ENCODE data around the gene LRIG1. TPM values are rescaled to one million over a fixed set of nuclear protein-coding genes. Genes with fewer than 3 reads are reported as not detected.

The LRIG1 gene
- total and polyA plus RNA-seq, 10 of the 15 experiments (the other 5 are each of a cell fraction or from before 2014, with no cell fraction given) = 0.84 to 16.4 (median 8.1) TPM

DNA sequence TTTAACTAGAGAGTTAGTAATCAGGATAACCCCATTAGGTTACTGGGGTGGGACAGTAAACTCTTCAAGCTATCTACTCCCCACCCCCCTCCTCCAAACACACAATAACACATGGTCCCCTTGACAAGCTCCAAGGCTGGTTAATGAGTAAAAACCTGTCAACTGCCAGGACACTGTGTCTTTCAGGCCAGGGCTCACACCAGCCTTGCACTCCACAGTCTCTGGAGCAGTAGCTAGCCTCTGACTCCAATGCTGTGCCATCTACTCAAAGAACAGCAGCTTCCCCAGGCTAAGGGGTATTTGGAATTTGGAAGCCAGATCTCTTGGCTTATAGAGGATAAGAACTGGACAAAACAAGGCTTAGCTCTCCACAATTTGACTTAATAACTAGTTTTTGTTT, 115.8 kb downstream of the LRIG1 start (continued):
- TF ChIP-seq, protein P1, sequence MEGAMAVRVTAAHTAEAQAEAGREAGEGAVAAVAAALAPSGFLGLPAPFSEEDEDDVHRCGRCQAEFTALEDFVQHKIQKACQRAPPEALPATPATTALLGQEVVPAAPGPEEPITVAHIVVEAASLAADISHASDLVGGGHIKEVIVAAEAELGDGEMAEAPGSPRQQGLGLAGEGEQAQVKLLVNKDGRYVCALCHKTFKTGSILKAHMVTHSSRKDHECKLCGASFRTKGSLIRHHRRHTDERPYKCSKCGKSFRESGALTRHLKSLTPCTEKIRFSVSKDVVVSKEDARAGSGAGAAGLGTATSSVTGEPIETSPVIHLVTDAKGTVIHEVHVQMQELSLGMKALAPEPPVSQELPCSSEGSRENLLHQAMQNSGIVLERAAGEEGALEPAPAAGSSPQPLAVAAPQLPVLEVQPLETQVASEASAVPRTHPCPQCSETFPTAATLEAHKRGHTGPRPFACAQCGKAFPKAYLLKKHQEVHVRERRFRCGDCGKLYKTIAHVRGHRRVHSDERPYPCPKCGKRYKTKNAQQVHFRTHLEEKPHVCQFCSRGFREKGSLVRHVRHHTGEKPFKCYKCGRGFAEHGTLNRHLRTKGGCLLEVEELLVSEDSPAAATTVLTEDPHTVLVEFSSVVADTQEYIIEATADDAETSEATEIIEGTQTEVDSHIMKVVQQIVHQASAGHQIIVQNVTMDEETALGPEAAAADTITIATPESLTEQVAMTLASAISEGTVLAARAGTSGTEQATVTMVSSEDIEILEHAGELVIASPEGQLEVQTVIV (IDR thresholded peaks at IDR 0.05; ENCODE audit: borderline replicate concordance, partially characterized antibody) = no peak
- TF ChIP-seq ZBED1 (IDR thresholded peaks at IDR 0.05; ENCODE audit: borderline replicate concordance) = no peak
- TF ChIP-seq TCF3 (IDR thresholded peaks at IDR 0.05; ENCODE audit: borderline replicate concordance, insufficient read depth, low read depth, low read length) = no peak
- no peak for TF ChIP-seq RELA (IDR thresholded peaks at IDR 0.05; ENCODE audit: borderline replicate concordance, partially characterized antibody)
- TF ChIP-seq RFX5 (IDR thresholded peaks at IDR 0.05; ENCODE audit: low read depth, low read length) = no peak
- no peak for TF ChIP-seq SPI1 (IDR thresholded peaks at IDR 0.05; ENCODE audit: borderline replicate concordance, insufficient read depth, low read depth, low read length)

DNA sequence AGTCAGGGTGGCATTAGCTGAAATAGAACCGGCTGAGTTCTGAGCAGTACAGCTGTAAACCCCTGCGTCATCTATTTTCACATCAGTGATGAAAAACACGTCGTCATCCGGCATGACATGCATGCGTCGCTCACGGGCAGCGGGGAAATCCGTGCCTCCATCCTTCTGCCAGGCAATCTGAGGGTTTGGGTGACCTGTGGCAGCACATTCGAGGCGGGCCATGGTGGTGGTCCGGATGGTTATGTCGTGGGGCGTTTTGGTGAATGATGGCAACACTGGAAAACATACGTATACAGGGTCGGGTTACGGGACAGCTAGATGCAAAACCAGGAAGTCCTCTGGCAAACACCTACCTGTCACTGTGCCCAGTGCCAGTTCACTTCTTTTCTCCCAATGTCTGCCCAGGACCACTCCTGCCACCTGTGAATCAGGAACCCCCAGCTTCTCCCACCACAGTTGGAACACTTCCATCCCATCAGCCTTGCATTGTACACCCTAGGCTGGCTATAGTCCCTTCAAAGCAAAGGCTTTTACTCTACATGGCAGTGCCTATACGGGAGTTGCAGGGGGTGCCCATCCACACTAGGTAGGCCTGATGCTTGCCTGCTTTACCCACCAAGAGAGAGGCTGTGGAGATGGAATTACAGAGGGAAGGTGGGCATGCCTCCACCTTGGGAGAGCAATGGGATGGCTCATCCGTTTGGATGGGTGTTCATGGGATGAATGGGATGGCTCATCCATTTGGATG, 116.7 kb downstream of the LRIG1 start:
- Histone ChIP-seq H3K9me3 (replicated peaks; ENCODE audit: control insufficient read depth, insufficient read depth, low read length) (peaks cover 7% of the 10 kb centered on the region; the same call in 2 of the 3 replicates), H3K79me2 (ENCODE audit: control insufficient read depth, insufficient read depth, low read length) (no peaks in the 10 kb centered on the region), H2AFZ (ENCODE audit: control insufficient read depth, low read depth, low read length) (no peak overlapping the region), H3K4me3 (no peak overlapping the region), H3K27me3 (replicated peaks in 1 of 2; ENCODE audit: control insufficient read depth in 2 of 2, insufficient read depth in 2 of 2, low read length in 1 of 2) (no peaks in the 10 kb centered on the region), H3K27ac (ENCODE audit: control insufficient read depth, insufficient read depth) (no peak overlapping the region), H3K36me3 (ENCODE audit: control insufficient read depth in 2 of 2, insufficient read depth in 2 of 2, low read length in 1 of 2) (peaks cover 0 to 20% of the 10 kb centered on the region in 2 experiments; a peak in 3 of 4 replicates), H3K4me1 (ENCODE audit: control insufficient read depth, insufficient read depth, low read length) (peaks cover 21% of the 10 kb centered on the region), H3K9ac (ENCODE audit: control insufficient read depth, insufficient read depth, low read length) (no peak overlapping the region), H4K20me1 (ENCODE audit: control insufficient read depth, insufficient read depth) (no peaks in the 10 kb centered on the region), H3K4me2 (ENCODE audit: control insufficient read depth, insufficient read depth) (no peak overlapping the region)
- TF ChIP-seq STAT1 (conservative IDR thresholded peaks at IDR 0.05) = no peak
- no peak for TF ChIP-seq KAT2A (conservative IDR thresholded peaks at IDR 0.05; ENCODE audit: control insufficient read depth, low read depth, low read length)
- TF ChIP-seq, protein P2, sequence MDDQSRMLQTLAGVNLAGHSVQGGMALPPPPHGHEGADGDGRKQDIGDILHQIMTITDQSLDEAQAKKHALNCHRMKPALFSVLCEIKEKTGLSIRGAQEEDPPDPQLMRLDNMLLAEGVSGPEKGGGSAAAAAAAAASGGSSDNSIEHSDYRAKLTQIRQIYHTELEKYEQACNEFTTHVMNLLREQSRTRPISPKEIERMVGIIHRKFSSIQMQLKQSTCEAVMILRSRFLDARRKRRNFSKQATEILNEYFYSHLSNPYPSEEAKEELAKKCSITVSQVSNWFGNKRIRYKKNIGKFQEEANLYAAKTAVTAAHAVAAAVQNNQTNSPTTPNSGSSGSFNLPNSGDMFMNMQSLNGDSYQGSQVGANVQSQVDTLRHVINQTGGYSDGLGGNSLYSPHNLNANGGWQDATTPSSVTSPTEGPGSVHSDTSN (IDR thresholded peaks at IDR 0.05; ENCODE audit: insufficient replicate concordance, low read depth, low read length) = no peak
- TF ChIP-seq MTA3 (IDR thresholded peaks at IDR 0.05; ENCODE audit: borderline replicate concordance, low read length) = no peak
- ATAC-seq (no peak), DNase-seq (ENCODE audit: low read depth, low spot score) (no peak), FAIRE-seq (no peak)
- intact Hi-C loops (cut with micrococcal nuclease; ENCODE audit: unreplicated experiment) = no loop called here
- in situ Hi-C loops (cut with MboI) = no loop called here
- BruUV-seq (replicated peaks) = no TSS peak
- ChIA-PET RAD21 (ENCODE audit: unreplicated experiment) (interaction anchor here (1.7 kb wide), 1 partner anchor 10 kb away, joined by 6 read pairs; no protein-coding TSS in a partner anchor), SMC1A (ENCODE audit: uncharacterized antibody, unreplicated experiment) (interaction anchor here (0.6 to 2.3 kb wide), 7 partner anchors 10 to 251 kb away, joined by 3 to 9 read pairs (median 4); no protein-coding TSS in a partner anchor), POLR2A (interaction anchor here (0.9 kb wide), 1 partner anchor 9 kb away, joined by 3 read pairs; no protein-coding TSS in a partner anchor), CTCF (interaction anchor here (1.5 to 2.7 kb wide), 2 partner anchors 10 to 13 kb away, joined by 4 to 7 read pairs; no protein-coding TSS in a partner anchor)
- 99% methylated on average over 19 of the region's 20 CpGs for WGBS (ENCODE audit: insufficient coverage, insufficient replicate concordance, low lambda C conversion rate, missing lambda C conversion rate)
